DND-41 (cell line): Measurements from ENCODE around the gene TMEM184B.

Experiments used
- EZH2 ChIP-seq: IDR thresholded peaks from 3 replicates; pipeline ENCODE4 v1.6.1; 2012; ENCODE audit warnings: borderline replicate concordance, low read depth, mild to moderate bottlenecking, moderate library complexity, low read length, inconsistent platforms; ENCODE audit not compliant: severe bottlenecking
- TF ChIP-seq, protein P1 (sequence below): IDR thresholded peaks from 2 replicates; pipeline ENCODE4 v1.5.1; 2012; ENCODE audit warnings: borderline replicate concordance, low read length, moderate library complexity, mild to moderate bottlenecking; ENCODE audit not compliant: poor library complexity, severe bottlenecking; ENCODE audit errors: extremely low read depth

GRCh38 chr22:38191055-38191454 lies 81.8 kb downstream of the TMEM184B start:
- no peak for TF ChIP-seq EZH2
- TF ChIP-seq, protein P1, sequence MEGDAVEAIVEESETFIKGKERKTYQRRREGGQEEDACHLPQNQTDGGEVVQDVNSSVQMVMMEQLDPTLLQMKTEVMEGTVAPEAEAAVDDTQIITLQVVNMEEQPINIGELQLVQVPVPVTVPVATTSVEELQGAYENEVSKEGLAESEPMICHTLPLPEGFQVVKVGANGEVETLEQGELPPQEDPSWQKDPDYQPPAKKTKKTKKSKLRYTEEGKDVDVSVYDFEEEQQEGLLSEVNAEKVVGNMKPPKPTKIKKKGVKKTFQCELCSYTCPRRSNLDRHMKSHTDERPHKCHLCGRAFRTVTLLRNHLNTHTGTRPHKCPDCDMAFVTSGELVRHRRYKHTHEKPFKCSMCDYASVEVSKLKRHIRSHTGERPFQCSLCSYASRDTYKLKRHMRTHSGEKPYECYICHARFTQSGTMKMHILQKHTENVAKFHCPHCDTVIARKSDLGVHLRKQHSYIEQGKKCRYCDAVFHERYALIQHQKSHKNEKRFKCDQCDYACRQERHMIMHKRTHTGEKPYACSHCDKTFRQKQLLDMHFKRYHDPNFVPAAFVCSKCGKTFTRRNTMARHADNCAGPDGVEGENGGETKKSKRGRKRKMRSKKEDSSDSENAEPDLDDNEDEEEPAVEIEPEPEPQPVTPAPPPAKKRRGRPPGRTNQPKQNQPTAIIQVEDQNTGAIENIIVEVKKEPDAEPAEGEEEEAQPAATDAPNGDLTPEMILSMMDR, result no peak
